ENCODE data around the gene FMN1.

DNA sequence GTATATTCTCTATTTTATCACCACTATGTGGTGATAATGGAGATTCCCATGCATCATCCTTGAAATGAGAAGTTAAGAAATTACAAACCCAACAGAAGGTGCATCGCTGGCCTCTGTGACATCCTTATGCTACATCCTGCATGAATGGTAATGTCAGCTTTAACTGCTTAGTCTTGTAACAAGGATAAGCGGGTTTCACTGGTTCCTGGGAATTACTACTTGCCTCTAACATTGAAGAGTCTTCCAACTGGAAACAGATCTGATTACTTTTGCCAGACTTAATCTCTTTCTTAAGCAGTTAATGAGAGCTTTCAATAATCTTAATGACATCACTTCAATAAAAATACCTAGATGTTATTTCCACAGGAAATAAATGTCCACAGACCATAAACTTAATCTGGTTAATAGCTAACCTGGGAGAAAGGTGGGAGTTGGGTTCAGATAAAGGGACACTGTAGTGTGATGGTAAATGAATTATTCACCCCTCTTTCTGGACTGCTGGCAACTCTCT lies 44.0 kb downstream of the FMN1 start:
- no peak for TF ChIP-seq CTCF (IDR thresholded peaks at IDR 0.05)
- no peak for TF ChIP-seq POLR2AphosphoS5 (IDR thresholded peaks at IDR 0.05)
- TF ChIP-seq POLR2A (IDR thresholded peaks at IDR 0.05): no peak
- no peak for TF ChIP-seq EP300 (IDR thresholded peaks at IDR 0.05)
